ENCODE measurements around the gene CNGA3.

Gene CNGA3

DNA sequence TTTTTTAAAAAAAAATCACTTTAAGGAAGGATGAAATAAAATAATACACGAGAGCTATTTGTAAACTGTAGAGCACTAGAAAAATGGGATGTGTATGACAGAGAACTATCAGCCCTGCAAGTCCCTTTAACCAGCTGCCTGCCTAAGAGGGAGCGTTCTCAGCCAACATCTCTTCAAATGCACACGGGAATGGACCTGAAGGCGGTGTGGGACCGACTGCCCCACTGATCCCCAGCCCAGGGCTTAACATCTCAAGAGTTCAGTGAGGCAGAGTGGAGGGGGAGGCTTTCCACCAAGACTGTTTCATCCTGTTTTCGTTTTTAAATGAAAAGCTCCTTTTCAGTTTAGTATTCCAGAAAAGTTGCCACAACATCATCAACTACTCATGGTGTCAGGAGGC, 100.6 kb downstream of the CNGA3 start:
- no peak overlapping the region for H3K4me3 ChIP-seq (ENCODE audit: low read length)
- H3K9ac ChIP-seq (ENCODE audit: low read length): no peak overlapping the region
- H4K20me1 ChIP-seq (ENCODE audit: insufficient read depth, low read length): peaks cover 15% of the 10 kb centered on the region
- no peak overlapping the region for H2AFZ ChIP-seq (ENCODE audit: low read depth, low read length)
- no peak for TF ChIP-seq EZH2phosphoT487 (IDR thresholded peaks at IDR 0.05; ENCODE audit: low read depth)
- TF ChIP-seq, protein P1, sequence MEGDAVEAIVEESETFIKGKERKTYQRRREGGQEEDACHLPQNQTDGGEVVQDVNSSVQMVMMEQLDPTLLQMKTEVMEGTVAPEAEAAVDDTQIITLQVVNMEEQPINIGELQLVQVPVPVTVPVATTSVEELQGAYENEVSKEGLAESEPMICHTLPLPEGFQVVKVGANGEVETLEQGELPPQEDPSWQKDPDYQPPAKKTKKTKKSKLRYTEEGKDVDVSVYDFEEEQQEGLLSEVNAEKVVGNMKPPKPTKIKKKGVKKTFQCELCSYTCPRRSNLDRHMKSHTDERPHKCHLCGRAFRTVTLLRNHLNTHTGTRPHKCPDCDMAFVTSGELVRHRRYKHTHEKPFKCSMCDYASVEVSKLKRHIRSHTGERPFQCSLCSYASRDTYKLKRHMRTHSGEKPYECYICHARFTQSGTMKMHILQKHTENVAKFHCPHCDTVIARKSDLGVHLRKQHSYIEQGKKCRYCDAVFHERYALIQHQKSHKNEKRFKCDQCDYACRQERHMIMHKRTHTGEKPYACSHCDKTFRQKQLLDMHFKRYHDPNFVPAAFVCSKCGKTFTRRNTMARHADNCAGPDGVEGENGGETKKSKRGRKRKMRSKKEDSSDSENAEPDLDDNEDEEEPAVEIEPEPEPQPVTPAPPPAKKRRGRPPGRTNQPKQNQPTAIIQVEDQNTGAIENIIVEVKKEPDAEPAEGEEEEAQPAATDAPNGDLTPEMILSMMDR (IDR thresholded peaks at IDR 0.05; ENCODE audit: low read depth, low read length): no peak
- peaks cover 58% of the 10 kb centered on the region for H3K79me2 ChIP-seq (ENCODE audit: low read length)
- H3K27me3 ChIP-seq (ENCODE audit: low read depth, low read length): no peaks in the 10 kb centered on the region
- H3K36me3 ChIP-seq (replicated peaks; ENCODE audit: low read depth, low read length): no peaks in the 10 kb centered on the region
- H3K9me3 ChIP-seq (ENCODE audit: insufficient read depth, low read length): peaks cover 3% of the 10 kb centered on the region; the same call in 1 of the 2 replicates
- peaks cover 24% of the 10 kb centered on the region for H3K4me1 ChIP-seq (ENCODE audit: low read length)
- no peak overlapping the region for H3K27ac ChIP-seq (ENCODE audit: low read length)
- no peak overlapping the region for H3K4me2 ChIP-seq (ENCODE audit: low read length)

Data from OCI-LY3 (cell line).